IMR-90 (cell line): ENCODE measurements around the gene TMEM117. TPM values are rescaled to one million over a fixed set of nuclear protein-coding genes. Genes with fewer than 3 reads are reported as not detected.

Experiments used
- ATAC-seq: fragments of 200-7000 bp; cut with Tn5 transposase; 2 replicates; pipeline ENCODE4 v1.9.1; 2020; ENCODE audit warnings: low read depth, mild to moderate bottlenecking, moderate library complexity
- BruUV-seq: library from RNA; stranded (reverse); fragments of 400-500 nt; replicated peaks from 2 replicates; lab custom pipeline; 2021; lab: Mats Ljungman, UMichigan
- CTCF ChIA-PET: fragments of 300-600 bp; formaldehyde crosslinking; extraction: SDS; loops from one replicate; lab custom pipeline; 2021; ENCODE audit warnings: antibody characterized with exemption; lab: Yijun Ruan, JAX
- POLR2A ChIA-PET: fragments of 300-600 bp; sonication (Branson Sonifier 250); formaldehyde crosslinking; loops from one replicate; lab custom pipeline; 2022; ENCODE audit warnings: antibody characterized with exemption; ENCODE audit not compliant: unreplicated experiment; lab: Charles Lee
- DNase-seq: peaks from one replicate; pipeline ENCODE4 v3.0.0; 2013
- H2AFZ ChIP-seq: replicated peaks from 2 replicates; pipeline ENCODE3; 2013; ENCODE audit warnings: low read length, mild to moderate bottlenecking; ENCODE audit not compliant: poor library complexity
- H2AK5ac ChIP-seq: 2 replicates; pipeline ENCODE4 v1.6.1; 2013; ENCODE audit warnings: low read depth, low read length, inconsistent platforms
- H2AK9ac ChIP-seq: replicated peaks from 2 replicates; pipeline ENCODE3; 2013; ENCODE audit warnings: mild to moderate bottlenecking, low read depth, low read length, moderate library complexity; ENCODE audit not compliant: poor library complexity
- H2BK120ac ChIP-seq: 2 replicates; pipeline ENCODE4 v1.6.1; 2013; ENCODE audit warnings: low read depth, low read length, inconsistent platforms
- H2BK15ac ChIP-seq: 3 replicates; pipeline ENCODE4 v1.6.1; 2013; ENCODE audit warnings: low read depth, low read length, inconsistent platforms
- H2BK20ac ChIP-seq: 2 replicates; pipeline ENCODE4 v1.6.1; 2013; ENCODE audit warnings: low read depth, mild to moderate bottlenecking, inconsistent platforms, low read length, moderate library complexity
- H2BK5ac ChIP-seq: 2 replicates; pipeline ENCODE4 v1.6.1; 2013; ENCODE audit warnings: mild to moderate bottlenecking, low read depth, low read length, inconsistent platforms; ENCODE audit not compliant: poor library complexity, severe bottlenecking
- H3K14ac ChIP-seq: replicated peaks from 2 replicates; pipeline ENCODE4 v1.6.1; 2013; ENCODE audit warnings: low read depth, low read length, inconsistent platforms
- H3K18ac ChIP-seq: 2 replicates; pipeline ENCODE4 v1.6.1; 2013; ENCODE audit warnings: low read depth, low read length, control low read depth
- H3K23ac ChIP-seq: 2 replicates; pipeline ENCODE4 v1.6.1; 2013; ENCODE audit warnings: low read depth, low read length, inconsistent platforms
- H3K27ac ChIP-seq: 2 replicates; pipeline ENCODE4 v1.5.1; 2013; ENCODE audit warnings: mild to moderate bottlenecking, control low read depth, low read length; ENCODE audit not compliant: insufficient read depth
- H3K27me3 ChIP-seq: 2 replicates; pipeline ENCODE4 v1.6.1; 2013; ENCODE audit warnings: low read length; ENCODE audit not compliant: control insufficient read depth, insufficient read depth
- H3K36me3 ChIP-seq: 2 replicates; pipeline ENCODE4 v1.6.1; 2013; ENCODE audit warnings: low read length, mixed read lengths; ENCODE audit not compliant: control insufficient read depth, insufficient read depth
- H3K4ac ChIP-seq: 2 replicates; pipeline ENCODE4 v1.6.1; 2013; ENCODE audit warnings: low read depth, low read length, inconsistent platforms
- H3K4me1 ChIP-seq: 2 replicates; pipeline ENCODE4 v1.6.1; 2013; ENCODE audit warnings: low read length, mixed read lengths; ENCODE audit not compliant: control insufficient read depth, insufficient read depth
- H3K4me2 ChIP-seq: 2 replicates; pipeline ENCODE4 v1.6.1; 2013; ENCODE audit warnings: low read depth, mild to moderate bottlenecking, control low read depth, low read length, moderate library complexity
- H3K4me3 ChIP-seq: 2 replicates; pipeline ENCODE4 v1.5.1; 2013; ENCODE audit warnings: low read depth, mild to moderate bottlenecking, control low read depth, low read length, moderate library complexity; ENCODE audit not compliant: insufficient read depth
- H3K56ac ChIP-seq: 2 replicates; pipeline ENCODE4 v1.6.1; 2013; ENCODE audit warnings: low read length, inconsistent platforms; ENCODE audit not compliant: insufficient read depth; ENCODE audit errors: extremely low read depth
- H3K79me1 ChIP-seq, 2 experiments: 2 replicates each; pipeline ENCODE4 v1.6.1; 2013; ENCODE audit warnings: low read length in 2 of 2, inconsistent platforms in 1 of 2, low read depth in 1 of 2
- H3K9ac ChIP-seq: 2 replicates; pipeline ENCODE4 v1.6.1; 2013; ENCODE audit warnings: low read depth, low read length, control low read depth
- H3K9me1 ChIP-seq: 2 replicates; pipeline ENCODE4 v1.6.1; 2013; ENCODE audit warnings: low read length, inconsistent platforms; ENCODE audit not compliant: insufficient read depth
- H3K9me3 ChIP-seq: 2 replicates; pipeline ENCODE4 v1.6.1; 2013; ENCODE audit warnings: low read length; ENCODE audit not compliant: control insufficient read depth, insufficient read depth
- H4K20me1 ChIP-seq: 2 replicates; pipeline ENCODE4 v1.6.1; 2013; ENCODE audit warnings: low read length, inconsistent platforms; ENCODE audit not compliant: insufficient read depth
- H4K5ac ChIP-seq: 2 replicates; pipeline ENCODE4 v1.6.1; 2013; ENCODE audit warnings: mild to moderate bottlenecking, low read depth, low read length, control low read depth
- H4K8ac ChIP-seq, 2 experiments: 2 replicates each; pipeline ENCODE4 v1.6.1; 2013; ENCODE audit warnings: low read depth in 2 of 2, low read length in 2 of 2, control low read depth in 1 of 2, inconsistent platforms in 1 of 2
- H4K91ac ChIP-seq: 2 replicates; pipeline ENCODE4 v1.6.1; 2013; ENCODE audit warnings: low read depth, low read length, inconsistent platforms; ENCODE audit not compliant: insufficient read depth
- BHLHE40 ChIP-seq: fragments of 150-350 bp; IDR thresholded peaks from 2 replicates; pipeline ENCODE4 v1.6.1; 2016; ENCODE audit warnings: mild to moderate bottlenecking, low read depth, low read length
- CHD1 ChIP-seq: IDR thresholded peaks from 2 replicates; pipeline ENCODE4 v1.6.1; 2012; ENCODE audit warnings: low read depth, low read length, improper control_type of control experiment
- FOS ChIP-seq: fragments of 150-350 bp; IDR thresholded peaks from 2 replicates; pipeline ENCODE4 v1.6.1; 2016; ENCODE audit warnings: low read depth, low read length
- MAFK ChIP-seq: IDR thresholded peaks from 2 replicates; pipeline ENCODE4 v1.6.1; 2012; ENCODE audit warnings: low read depth, low read length, improper control_type of control experiment
- MAZ ChIP-seq: IDR thresholded peaks from 2 replicates; pipeline ENCODE4 v1.6.1; 2012; ENCODE audit warnings: low read depth, mild to moderate bottlenecking, low read length, improper control_type of control experiment, moderate library complexity, borderline replicate concordance
- NFE2L2 ChIP-seq: fragments of 150-350 bp; IDR thresholded peaks from 2 replicates; pipeline ENCODE4 v1.6.1; 2016; ENCODE audit warnings: low read depth, mild to moderate bottlenecking, low read length
- POLR2A ChIP-seq: IDR thresholded peaks from 2 replicates; pipeline ENCODE4 v1.6.1; 2012; ENCODE audit warnings: mild to moderate bottlenecking, low read depth, low read length
- RCOR1 ChIP-seq: IDR thresholded peaks from 2 replicates; pipeline ENCODE4 v1.6.1; 2012; ENCODE audit warnings: mild to moderate bottlenecking, low read length, improper control_type of control experiment; ENCODE audit not compliant: insufficient replicate concordance
- RFX5 ChIP-seq: IDR thresholded peaks from 2 replicates; pipeline ENCODE4 v1.8.0; 2012; ENCODE audit warnings: low read depth, mild to moderate bottlenecking, low read length, moderate library complexity
- SMC3 ChIP-seq: fragments of 150-350 bp; IDR thresholded peaks from 2 replicates; pipeline ENCODE4 v1.6.1; 2016; ENCODE audit warnings: low read depth, mild to moderate bottlenecking, antibody characterized with exemption, low read length, moderate library complexity
- dilution Hi-C: fragments of 300-500 bp; cut with HindIII; formaldehyde crosslinking; loops from one replicate; pipeline ENCODE4 v1.14.3; 2018; ENCODE audit warnings: low sequenced_read_pairs; ENCODE audit not compliant: unreplicated experiment
- in situ Hi-C: fragments of 300-500 bp; cut with MboI; formaldehyde crosslinking; loops from 3 replicates; pipeline ENCODE4 v1.14.3; 2019; ENCODE audit warnings: low sequenced_read_pairs, inconsistent platforms, mixed read lengths
- intact Hi-C: fragments of 100-400 bp; cut with micrococcal nuclease; formaldehyde crosslinking; loops from 2 replicates; pipeline ENCODE4 v1.10.0; 2022
- polyA plus RNA-seq, 3 experiments: library from polyadenylated mRNA; depleted of rRNA; stranded (reverse); fragments of >200 nt; gene quantifications; 2 replicates each; pipeline ENCODE4 v1.2.3, GENCODE V29; 2012; ENCODE audit warnings: low replicate concordance in 1 of 3
- total RNA-seq: library from RNA; depleted of rRNA; stranded (reverse); fragments of >200 nt; gene quantifications from 2 replicates; pipeline ENCODE4 v1.2.3, GENCODE V29; 2012
- TF ChIP-seq, protein P1 (sequence below): fragments of 150-350 bp; IDR thresholded peaks from 2 replicates; pipeline ENCODE4 v1.6.1; 2017; ENCODE audit warnings: mild to moderate bottlenecking, antibody characterized with exemption, low read length, low read depth
- TF ChIP-seq, protein P2 (sequence below): conservative IDR thresholded peaks from 2 replicates; pipeline ENCODE4 v1.5.1; 2012; ENCODE audit warnings: mild to moderate bottlenecking, low read depth, low read length, improper control_type of control experiment
- TF ChIP-seq, protein P3 (sequence below): fragments of 150-350 bp; IDR thresholded peaks from 2 replicates; pipeline ENCODE4 v1.6.1; 2016; ENCODE audit warnings: low read depth, mild to moderate bottlenecking, low read length, moderate library complexity, borderline replicate concordance

The TMEM117 gene
- total and polyA plus RNA-seq, 2 of the 4 experiments (the other 2 are of a cell fraction), result 8.7 to 21.0 TPM

DNA sequence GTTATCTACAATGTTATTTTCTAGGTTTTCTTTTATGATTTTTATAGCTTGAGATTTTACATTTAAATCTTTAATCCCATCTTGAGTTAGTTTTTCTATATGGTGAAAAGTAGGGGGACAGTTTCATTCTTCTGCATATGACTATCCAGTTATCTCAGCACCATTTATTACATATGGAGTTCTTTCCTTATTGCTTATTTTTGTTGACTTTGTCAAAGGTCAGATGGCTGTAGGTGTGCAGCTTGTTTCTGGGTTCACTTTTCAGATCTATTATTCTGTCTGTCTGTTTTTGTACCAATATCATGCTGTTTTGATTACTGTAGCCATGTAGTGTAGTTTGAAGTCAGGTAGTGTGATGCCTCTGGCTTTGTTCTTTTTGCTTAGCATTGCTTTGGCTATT is 477.3 kb downstream of the TMEM117 start:
- Histone ChIP-seq H2BK5ac (no peak overlapping the region), H3K9ac (no peak overlapping the region), H3K18ac (no peak overlapping the region), H4K91ac (no peak overlapping the region), H3K27me3 (no peaks in the 10 kb centered on the region), H3K9me1 (no peaks in the 10 kb centered on the region), H4K8ac (no peak overlapping the region), H2AFZ (no peak overlapping the region), H3K4me1 (no peaks in the 10 kb centered on the region), H4K5ac (no peak overlapping the region), H3K36me3 (no peaks in the 10 kb centered on the region), H2BK20ac (no peak overlapping the region), H2AK5ac (no peak overlapping the region), H4K20me1 (no peaks in the 10 kb centered on the region), H3K4me3 (no peak overlapping the region), H3K23ac (no peak overlapping the region), H3K4me2 (no peak overlapping the region), H3K9me3 (no peaks in the 10 kb centered on the region), H2BK15ac (no peak overlapping the region), H3K14ac (no peak overlapping the region), H3K79me1 (no peaks in the 10 kb centered on the region), H2BK120ac (no peak overlapping the region), H2AK9ac (no peak overlapping the region), H3K56ac (no peak overlapping the region), H3K4ac (no peak overlapping the region), H3K27ac (no peak overlapping the region)
- ATAC-seq (no peak), DNase-seq (no peak)
- dilution Hi-C loops (no loop called here), intact Hi-C loops (no loop called here), in situ Hi-C loops (no loop called here)
- POLR2A ChIA-PET, result no interaction called here
- TF ChIP-seq CHD1 (no peak), MAFK (no peak), POLR2A (no peak), BHLHE40 (no peak), FOS (no peak), SMC3 (no peak), RFX5 (no peak), MAZ (no peak), NFE2L2 (no peak), RCOR1 (no peak)
- TF ChIP-seq, protein P1, sequence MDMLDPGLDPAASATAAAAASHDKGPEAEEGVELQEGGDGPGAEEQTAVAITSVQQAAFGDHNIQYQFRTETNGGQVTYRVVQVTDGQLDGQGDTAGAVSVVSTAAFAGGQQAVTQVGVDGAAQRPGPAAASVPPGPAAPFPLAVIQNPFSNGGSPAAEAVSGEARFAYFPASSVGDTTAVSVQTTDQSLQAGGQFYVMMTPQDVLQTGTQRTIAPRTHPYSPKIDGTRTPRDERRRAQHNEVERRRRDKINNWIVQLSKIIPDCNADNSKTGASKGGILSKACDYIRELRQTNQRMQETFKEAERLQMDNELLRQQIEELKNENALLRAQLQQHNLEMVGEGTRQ, result no peak
- TF ChIP-seq, protein P2, sequence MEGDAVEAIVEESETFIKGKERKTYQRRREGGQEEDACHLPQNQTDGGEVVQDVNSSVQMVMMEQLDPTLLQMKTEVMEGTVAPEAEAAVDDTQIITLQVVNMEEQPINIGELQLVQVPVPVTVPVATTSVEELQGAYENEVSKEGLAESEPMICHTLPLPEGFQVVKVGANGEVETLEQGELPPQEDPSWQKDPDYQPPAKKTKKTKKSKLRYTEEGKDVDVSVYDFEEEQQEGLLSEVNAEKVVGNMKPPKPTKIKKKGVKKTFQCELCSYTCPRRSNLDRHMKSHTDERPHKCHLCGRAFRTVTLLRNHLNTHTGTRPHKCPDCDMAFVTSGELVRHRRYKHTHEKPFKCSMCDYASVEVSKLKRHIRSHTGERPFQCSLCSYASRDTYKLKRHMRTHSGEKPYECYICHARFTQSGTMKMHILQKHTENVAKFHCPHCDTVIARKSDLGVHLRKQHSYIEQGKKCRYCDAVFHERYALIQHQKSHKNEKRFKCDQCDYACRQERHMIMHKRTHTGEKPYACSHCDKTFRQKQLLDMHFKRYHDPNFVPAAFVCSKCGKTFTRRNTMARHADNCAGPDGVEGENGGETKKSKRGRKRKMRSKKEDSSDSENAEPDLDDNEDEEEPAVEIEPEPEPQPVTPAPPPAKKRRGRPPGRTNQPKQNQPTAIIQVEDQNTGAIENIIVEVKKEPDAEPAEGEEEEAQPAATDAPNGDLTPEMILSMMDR, result no peak
- TF ChIP-seq, protein P3, sequence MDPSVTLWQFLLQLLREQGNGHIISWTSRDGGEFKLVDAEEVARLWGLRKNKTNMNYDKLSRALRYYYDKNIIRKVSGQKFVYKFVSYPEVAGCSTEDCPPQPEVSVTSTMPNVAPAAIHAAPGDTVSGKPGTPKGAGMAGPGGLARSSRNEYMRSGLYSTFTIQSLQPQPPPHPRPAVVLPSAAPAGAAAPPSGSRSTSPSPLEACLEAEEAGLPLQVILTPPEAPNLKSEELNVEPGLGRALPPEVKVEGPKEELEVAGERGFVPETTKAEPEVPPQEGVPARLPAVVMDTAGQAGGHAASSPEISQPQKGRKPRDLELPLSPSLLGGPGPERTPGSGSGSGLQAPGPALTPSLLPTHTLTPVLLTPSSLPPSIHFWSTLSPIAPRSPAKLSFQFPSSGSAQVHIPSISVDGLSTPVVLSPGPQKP, result no peak
- CTCF ChIA-PET, result interaction anchor here (0.6 kb wide), 1 partner anchor 10 kb away, joined by 4 read pairs; no protein-coding TSS in a partner anchor
- BruUV-seq, result no TSS peak
